ENCODE measurements around the gene PTPRU.

Gene PTPRU

DNA sequence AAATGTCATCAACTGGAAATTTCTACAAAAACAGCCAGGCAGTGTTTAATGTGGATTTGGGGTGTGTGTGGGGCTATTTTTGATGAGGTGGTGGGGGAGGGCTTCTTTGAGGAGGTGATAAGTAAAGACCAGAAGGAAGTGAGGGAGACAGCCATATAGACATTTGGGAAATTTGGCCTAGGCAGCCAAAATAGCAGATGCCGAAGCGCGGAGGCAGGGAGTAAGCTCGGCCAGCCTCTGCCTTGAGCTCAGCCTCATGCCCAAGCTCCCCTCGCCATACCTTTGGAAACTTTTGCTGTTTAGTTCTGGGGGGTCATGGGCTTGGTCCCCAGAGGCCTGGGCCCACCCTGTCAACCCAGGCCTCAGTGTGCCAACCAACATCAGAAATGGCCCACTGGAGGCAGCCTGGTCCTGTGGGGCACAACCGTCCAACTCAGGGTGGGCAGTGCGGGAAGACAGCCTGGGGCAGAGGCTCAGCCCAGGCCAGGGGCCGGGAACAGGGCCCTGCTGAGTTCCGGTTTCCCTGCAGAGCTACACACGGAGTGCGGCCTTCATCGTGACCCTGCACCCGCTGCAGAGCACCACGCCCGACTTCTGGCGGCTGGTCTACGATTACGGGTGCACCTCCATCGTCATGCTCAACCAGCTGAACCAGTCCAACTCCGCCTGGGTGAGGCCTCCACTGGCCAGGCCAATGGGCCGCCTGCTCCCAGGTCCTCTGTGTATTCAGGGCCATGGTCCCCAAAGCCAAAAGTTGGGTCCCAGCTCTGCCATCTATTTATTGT is 84.0 kb downstream of the PTPRU start:
- DNase-seq = no peak

DNA sequence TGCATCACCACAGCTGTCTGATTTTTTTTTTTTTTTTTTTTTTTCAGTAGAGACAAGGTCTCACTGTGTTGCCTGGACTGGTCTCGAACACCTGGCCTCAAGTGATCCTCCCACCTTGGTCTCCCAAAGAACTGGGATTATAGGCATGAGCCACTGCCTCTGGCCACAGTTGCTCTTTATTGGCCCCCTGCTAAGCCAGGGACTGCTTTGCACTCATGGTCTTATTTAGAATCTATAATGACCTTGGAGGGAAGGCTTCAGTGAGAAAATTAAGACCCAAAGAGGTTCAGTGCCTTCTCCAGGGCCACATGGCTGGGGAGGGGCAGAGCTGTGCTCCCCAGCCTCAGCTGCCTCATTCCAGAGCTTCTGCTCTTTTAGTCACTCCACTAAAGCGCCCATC is 84.9 kb downstream of the PTPRU start:
- DNase-seq = no peak

DNA sequence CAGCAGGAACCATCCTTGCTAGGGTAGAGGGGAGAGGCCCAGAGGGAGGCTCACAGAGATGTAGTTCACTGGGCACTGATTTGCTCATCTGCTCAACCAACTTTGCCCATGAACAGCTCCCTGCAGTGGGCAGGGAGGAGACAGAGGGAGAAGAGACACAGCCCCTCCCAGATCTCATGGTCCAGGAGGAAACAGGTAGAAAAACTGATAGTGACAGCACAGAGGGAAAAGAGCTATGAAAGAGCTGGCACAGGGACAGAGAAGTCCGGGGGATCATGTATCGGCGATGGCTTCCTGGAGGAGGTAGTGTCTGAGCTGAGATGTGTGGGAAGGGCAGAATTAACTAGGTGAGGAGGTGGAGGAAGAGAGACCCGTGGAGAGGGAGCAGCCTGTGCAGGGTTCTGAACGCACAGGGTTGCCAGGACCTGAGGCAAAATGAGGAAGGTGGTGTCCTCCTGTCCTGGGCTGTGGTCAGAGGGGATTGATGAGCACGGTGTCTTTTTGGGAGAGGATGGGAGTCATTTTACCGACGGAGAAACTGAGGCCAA is 85.9 kb downstream of the PTPRU start:
- no peak for DNase-seq

DNA sequence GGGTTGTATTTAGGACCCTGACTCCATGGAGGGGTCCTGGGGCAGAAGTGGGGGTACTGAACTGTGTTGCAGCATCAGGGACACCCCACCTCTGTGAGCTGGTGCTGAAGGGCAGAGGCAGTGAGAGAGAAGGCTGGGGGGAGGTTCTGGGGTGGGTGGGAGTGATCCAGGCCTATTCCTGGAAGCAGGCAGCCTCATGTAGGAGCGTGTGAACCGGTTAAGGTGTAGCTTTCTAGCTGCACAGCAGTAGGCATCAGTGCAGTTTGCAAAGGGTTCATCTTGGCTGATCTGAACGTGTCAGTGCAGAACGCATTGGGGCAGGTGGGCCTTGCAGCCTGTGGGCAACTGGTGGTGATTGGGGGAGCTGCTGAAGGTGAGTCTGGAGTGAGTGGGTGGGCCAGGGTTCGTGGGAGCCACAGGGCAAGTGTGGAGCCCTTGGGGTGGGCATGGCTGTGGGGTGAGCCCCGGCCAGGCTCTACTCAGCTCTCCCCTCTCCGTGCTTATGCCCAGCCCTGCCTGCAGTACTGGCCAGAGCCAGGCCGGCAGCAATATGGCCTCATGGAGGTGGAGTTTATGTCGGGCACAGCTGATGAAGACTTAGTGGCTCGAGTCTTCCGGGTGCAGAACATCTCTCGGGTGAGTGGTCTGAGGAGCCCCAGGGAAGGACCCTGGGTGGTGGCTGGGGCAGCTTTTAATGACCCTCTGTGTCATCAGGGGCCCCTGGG is 86.7 kb downstream of the PTPRU start:
- DNase-seq = peak; percentile 64

DNA sequence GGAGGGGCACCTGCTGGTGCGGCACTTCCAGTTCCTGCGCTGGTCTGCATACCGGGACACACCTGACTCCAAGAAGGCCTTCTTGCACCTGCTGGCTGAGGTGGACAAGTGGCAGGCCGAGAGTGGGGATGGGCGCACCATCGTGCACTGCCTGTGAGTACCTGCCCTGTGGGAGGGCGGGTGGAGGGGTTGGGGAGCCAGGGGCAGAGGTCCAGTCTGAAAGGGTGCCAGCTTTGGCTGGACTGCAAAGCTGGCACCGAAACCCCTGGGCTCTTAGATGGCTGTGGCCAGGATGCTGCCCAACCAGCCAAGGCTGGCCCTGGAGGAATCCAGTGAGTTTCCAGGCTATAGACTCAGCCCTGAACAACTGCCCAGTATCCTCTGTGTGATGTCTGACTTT is 87.3 kb downstream of the PTPRU start:
- DNase-seq = no peak

DNA sequence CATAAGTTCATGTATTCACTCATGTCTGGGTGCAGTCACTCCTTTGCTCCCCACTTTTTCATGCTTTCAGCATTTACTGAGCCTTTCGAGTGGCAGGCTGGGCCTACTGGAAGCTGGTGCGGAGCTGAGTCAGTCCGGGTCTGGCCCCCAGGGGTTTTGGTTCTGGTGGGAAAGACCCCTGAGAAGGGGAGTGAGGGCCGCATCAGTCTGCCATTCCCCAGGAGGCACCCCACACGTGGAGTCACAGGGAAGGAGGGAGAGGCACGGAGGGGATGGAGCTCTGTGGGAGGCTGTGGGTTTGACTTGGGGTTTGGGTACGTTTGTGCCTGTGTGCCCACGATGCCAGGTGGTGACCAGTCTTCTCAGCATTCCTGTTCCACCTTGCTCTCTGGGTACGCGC is 87.9 kb downstream of the PTPRU start:
- no peak for DNase-seq

DNA sequence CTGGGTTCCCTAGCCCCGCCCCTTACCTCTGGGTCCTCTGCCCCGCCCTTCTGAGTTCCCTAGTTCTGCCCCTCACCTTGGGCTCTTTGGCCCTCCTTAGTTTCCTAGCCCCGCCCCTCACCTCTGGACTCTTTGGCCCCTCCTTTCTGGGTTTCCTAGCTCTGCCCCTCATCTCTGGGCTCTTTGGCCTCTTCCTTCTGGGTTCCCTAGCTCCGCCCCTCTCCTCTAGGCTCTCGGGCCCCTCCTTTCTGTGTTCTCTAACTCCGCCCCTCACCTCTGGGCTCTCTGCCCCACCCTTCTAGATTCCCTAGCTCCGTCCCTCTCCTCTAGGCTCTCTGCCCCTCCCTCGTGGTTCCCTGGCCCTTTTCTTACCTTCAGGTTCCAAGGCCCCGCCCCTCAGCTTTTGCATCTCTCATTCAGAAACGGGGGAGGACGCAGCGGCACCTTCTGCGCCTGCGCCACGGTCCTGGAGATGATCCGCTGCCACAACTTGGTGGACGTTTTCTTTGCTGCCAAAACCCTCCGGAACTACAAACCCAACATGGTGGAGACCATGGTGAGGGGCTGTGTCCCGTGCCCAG is 88.5 kb downstream of the PTPRU start:
- no peak for DNase-seq

DNA sequence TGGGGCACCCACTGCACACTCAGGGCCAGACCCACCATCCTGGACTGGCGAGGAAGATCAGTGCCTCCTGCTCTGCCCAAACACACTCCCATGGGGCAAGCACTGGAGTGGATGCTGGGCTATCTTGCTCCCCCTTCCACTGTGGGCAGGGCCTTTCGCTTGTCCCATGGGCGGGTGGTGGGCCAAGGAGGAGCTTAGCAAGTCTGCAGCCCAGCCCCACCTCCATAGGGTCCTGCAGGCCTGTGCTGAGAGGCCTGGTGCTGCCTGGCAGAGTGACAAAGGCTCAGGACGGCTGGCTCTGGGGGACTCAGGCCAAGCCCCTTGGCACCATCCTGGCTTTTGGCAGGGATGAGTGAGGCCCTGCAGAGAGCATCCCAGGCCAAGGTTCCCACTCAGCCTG is 89.4 kb downstream of the PTPRU start:
- peak; percentile 35 for DNase-seq

DNA sequence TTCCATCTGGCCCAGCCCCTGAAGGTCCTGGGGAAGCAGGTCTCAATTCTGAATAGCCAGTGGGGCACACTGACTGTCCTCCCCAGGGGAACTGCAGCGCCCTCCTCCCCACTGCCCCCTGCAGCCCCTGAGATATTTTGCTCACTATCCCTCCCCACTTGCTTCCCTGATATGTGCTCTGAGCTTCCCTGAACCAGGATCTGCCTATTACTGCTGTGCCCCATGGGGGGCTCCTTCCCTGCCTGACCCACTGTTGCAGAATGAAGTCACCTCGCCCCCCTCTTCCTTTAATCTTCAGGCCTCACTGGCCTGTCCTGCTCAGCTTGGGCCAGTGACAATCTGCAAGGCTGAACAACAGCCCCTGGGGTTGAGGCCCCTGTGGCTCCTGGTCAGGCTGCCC is 89.8 kb downstream of the PTPRU start:
- no peak for DNase-seq

DNA sequence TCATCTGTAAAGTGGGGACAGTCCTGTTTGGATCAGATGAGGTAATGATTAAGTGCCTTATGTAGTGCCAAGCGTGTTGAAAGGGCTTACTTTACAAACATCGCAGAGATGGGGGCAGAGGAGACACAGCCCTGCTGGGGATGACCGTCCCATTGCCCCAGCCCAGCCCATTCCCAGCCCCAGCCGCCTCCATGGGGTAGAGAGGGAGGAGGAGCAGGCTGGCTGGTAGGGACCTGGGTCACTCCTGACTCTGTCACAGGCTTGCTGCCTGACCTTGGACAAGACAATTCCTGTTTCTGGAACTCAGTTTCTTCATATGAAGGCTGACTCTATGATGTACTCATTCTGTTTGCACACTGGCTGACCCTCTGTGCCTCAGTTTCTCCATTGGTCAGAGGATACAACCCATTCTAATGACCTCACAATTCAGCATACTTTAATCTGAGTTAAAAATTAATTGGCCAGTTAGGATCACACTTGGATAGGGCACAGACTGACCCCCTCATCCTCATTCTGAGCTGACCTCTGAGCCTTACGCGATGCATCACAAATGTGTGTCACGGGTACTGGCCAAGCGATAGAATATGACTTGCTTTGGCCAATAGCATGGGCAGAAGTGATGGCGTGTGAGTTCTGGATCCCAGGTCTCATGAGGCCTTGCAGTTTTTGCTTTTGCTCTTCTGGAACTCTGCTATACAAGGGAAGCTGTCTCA is 91.1 kb downstream of the PTPRU start:
- no peak for DNase-seq

DNA sequence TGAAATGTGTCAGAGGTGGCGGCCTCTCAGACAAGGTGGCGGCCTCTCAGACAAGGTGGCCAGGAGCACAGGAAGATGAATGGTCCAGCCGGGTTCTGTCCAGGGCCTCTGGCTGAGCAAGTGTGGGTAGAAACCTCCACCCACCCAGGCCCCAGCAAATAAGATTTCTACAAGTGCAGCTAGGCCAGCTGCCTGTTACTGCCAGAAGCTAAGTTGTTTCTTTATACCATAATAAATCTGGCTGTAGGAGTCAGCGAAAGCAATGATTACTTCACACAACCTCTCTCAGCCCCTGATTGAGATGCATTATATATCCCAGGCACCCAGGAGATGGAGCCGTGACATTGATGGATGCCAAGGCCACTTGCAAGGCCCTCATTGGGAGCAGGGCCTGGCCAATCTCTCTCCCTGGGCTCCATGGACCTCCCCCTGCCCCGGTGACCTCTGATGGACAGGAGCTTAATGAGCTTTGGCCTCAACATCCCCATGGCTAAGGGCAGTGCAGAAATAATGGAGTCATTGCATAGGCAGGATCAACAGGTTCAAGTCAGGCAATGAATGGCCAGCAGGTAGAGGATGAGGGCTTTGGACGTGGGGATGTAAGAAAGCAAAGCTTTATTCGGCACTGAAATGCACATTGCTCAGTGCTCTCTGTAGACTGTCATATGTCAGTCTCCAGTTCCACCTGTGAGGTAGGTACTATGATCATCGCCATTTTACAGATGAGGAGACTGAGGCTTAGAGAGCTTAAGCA is 92.9 kb downstream of the PTPRU start:
- DNase-seq = no peak

DNA sequence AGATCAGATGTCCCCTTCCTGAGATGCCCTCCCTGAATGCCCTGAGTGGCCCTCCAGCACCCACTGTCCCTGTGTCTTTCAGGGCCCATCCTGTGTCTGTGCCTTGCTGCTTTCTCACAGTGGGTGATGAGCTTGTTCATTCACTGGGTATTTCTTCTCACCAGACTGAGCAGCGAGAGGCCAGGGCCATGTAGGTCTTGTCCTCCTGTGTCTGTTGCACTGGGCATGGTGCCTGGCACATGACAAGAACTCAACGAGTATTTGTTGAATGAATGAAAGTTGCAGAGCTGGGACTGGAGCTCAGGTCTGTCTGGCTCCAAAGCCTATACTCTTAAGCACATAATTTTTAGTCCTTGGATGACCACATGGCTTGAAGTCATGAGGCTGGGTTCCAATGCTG is 93.8 kb downstream of the PTPRU start:
- DNase-seq = no peak

DNA sequence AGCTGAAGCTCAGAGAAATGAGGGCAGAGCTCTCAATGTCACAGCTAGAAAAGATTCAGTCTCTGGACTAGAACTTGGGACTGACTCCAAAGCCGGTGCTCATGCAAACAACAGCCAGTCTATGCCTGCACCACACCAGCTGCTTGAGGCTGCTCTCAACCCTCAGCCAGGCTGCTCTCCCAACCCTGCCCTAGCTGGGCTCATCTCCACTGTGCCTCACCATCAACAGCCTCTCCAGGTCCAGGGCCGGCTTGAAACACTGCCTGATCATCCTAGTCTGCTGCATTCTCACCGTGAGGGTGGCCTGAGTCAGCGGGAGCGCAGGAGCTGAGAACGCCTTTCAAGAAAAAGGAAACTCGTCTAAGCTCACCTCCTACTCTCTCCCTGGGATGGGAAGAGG is 94.5 kb downstream of the PTPRU start:
- DNase-seq = no peak

DNA sequence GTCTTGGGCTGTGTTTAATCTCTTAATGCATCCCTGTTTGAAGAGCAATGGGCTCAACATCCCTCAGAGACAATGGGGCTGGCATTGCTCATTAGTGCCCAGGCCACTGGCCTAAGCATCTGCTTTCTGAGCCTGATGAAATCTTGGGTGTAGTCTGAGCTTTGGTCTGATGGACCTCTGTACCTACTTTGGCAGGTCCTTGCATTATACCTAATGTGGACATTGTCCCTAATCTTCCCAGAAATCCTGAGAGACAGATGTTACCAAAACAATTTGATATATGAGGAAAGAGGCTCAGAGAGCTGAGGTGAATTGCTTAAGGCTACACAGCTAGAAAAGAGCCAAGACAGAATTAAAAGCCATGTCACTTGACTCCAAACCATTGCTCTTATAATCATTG is 95.0 kb downstream of the PTPRU start:
- no peak for DNase-seq

DNA sequence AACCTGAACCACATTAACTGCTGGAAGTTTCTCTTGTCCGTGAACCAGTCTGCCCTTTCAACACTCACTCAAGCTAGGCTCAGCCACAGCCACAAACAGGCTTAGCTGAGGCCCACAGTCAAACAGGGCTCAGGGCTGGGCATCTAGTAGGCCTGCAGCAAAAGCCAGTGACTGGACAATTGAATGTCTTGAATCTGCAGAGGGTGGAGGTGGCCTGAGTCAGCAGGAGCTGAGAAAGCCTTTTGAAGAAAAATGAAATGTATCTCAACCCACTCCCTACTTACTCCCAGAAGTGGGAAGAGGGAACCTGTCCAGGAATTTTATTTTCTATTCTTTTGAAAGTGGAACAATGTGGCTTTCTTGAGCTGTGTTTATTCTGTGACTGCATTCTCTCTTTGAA is 95.4 kb downstream of the PTPRU start:
- DNase-seq = no peak

DNA sequence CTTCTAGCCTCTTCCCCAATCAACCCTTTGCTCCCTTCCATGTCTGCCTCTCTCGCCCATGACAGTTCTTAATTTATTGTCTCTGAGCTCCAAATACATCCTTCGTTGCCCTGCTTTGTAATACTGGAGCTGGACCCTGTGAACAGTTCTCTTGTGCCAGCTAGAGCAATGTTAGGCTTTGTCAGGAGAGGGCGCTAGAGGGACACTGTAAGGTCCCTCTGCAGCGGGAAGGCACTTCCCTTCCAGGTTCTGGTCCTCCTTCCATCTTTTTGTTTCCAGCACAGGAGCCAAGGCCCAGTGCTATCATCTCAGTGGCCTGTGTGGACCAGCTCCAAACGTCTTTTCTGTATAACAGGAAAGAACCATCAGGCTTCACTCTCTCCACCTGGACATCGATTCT is 95.9 kb downstream of the PTPRU start:
- DNase-seq = no peak

DNA sequence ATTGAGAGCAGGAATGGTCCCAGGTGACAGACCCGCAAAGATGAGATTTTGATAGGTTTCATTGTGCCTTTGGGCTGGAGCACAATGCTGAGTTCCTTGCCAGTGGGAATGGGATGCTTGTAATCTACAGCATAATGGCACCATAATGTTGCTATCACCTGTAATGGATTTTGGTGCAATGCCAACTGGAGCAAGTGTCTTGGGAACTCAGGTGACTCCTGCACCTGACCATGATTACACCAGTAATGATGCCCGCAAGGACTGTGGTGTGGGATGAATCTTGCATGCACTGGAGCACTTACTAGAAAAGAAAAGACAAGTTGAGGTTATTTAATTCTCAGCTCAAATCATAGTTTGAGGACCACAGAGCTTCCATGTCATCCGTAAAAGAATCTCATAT is 96.7 kb downstream of the PTPRU start:
- DNase-seq = no peak

DNA sequence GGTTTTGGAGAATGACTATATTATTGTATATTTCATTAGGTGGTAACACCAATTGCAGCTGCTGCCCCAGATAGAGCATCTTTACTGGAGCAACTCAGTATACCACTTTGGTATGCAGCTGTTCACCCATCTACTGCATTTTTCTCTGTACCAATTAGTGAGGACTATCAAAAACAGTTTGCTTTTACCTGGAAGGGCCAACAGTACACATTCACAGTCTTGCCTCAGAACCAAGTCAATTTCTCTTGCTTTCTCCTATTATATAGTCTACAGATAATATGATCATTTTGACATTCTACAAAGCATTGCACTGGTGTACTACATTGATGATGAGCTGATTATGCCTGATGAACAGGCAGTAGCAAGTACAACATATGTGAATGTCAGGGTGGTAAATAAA is 99.3 kb downstream of the PTPRU start:
- DNase-seq = no peak

DNA sequence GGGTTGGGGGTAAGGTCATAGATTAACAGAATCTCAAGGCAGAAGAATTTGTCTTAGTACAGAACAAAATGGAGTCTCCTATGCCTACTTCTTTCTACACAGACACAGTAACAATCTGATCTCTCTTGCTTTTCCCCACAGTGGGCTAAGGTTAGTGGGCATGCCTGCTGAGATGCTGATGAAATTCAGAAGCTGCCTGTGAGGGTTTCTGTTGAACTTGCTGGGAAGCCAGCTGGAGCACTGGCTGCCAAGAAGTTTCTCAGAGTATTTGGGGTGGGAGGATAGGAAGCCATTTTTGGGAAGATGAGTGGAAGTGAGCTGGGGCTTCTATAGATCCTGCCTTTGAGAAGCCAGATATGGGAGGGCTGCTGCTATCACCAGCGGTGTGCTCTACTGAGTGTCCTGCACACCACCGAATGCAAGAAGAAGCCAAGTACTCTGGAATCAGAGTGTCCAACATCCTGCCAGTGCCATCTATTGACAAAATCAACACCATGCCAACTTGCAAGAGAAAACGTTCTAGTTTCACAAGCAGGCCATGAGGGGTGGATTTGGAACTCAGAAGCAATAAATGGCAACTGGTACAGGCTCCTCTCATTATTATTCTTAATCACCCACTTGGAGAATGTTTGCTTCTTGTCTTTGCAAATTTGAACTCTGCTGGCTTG is 102.7 kb downstream of the PTPRU start:
- no peak for DNase-seq

DNA sequence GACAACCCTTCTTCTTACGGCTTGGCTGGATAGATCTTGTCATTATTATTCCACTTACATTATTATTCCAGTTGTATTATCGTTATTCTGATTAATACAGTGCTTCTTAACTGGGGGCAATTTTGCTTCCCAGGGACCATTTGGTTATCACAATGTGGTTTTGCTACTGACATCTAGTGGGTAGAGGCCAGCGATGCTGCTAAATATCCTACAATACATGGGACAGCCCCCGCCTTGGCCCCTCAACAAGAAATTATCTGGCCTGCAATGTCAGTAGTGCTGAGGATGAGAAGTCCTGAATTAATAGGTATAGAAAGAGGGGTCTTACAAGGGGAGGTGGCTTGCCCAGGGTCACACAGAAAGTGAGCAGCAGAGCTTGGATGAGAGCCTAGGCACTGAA is 105.6 kb downstream of the PTPRU start:
- no peak for DNase-seq

DNA sequence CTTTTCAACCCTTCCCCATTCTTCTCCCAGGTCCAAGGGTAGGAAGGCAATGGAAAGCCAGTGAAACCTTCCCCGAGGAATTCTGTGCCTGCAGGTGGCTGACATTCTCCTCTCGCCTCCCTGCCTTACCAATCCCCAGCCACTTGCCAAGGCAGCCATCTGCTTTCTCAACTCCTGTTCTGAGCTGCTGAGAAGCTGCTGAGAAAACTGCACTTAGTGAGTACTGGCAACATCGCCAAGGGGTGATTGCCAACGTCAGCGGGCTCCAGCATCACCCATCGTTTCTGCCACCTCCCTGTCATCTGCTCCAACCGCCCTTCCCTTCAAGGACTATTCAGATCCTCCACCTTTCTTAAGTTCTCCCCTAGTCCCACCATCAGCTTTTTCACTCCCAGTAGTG is 106.0 kb downstream of the PTPRU start:
- no peak for DNase-seq

DNA sequence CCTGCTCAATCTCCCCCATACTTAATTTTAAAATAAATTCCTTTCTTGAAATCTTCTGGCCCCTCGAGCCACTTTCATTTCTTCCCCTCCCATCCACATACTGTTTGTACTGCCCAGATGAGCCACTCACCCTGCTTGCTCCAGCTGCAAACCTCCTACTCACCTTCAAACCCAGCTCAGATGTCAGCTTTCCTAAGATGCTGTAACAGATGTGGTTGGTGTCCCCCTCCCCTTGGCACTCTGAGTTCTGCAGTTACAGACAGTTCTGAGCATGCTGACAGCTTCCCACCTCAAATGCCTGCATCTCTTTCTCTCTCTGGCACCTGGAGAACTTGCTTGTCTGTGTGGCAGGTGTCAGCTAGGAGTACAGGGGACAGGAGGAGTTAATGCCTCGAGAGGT is 106.7 kb downstream of the PTPRU start:
- no peak for DNase-seq

Data from NCI-H446 treated with DMSO at 0.1 percent for 48 hours (cell line).